Measurements from ENCODE around the gene APOC3.

Gene APOC3

DNA sequence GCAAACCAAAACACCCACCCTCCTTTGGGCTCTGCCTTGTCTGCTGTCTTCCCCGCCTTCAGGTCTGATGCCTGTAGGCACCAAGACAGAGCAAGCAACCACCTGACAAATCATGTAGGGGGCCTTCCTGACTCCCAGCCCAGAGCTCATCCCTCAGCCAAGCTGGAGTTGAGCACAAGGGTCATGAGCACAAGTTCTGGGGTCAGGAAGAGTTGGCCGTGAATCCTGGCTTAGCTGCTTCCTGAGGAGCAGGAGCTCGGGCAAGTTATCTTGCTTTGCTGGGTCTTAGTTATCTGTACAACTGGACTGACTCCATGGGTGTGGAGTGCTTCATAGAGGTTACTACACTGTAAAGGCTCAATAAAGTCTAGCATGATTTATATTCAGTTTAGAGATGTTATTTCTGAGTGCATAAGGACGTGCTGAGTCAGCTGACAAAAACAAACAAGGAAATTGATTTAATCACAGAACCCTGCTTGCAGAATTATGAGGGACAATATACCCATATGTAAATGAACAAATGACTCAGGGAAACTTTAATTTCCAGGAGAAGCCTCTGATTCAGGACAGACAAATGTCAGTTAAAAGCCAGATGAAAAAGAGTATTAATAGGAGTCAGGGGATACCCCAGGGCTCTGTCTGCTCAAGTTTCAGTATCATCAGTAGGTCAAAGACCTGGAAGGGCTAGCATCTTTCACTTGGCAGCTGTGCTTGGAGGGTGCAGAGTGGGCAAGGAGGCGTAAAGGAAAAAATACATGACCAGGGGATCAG, 22.7 kb downstream of the APOC3 start:
- peak; percentile 41 for DNase-seq

DNA sequence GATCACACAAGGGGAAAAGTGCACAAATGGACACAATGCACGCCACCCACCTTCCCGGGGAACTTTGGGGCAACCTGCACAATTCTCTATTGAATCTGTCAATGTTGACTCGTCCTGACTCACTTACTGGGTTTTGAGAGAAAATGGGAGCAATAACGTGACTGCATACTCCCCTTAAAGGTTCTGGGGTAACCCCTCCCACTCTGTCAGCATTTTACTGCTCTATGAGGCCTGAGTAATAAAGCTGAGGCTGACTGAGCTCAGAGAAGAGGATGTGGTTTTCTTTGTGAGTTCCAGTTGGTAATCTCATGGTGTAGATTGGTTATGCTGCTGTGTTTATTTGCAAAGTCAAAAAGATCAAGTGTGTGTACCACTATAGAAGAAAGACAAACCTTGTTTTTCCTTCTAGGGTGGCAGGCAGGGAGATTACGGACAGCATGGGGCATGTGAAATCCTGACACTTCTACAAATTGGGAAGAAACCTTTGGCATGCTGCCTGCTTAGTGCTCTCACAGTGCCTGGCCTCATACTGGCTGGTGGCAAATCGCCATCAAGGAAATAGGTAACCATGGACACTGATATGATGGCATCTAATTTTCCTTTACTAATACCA, 23.9 kb downstream of the APOC3 start:
- DNase-seq: peak; percentile 94

DNA sequence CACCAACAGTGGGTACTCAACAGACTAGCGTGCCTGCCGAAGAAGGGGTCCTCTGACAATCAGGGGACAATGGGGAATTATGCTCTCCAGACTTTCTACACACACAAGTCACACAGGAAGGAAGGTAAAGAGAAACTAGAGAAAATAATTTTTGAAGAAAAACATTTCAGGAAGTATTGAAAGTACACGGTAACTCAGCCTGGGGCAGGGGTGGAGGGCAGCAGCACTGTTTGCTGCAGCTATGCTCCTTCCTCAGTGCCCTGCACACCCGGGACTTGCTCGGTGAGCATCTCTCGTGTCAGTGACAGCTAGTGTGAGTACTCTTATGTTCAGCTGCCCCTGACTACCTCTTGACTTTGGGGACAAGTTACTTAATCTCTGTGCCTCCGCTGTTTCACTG, 25.7 kb downstream of the APOC3 start:
- DNase-seq: no peak

DNA sequence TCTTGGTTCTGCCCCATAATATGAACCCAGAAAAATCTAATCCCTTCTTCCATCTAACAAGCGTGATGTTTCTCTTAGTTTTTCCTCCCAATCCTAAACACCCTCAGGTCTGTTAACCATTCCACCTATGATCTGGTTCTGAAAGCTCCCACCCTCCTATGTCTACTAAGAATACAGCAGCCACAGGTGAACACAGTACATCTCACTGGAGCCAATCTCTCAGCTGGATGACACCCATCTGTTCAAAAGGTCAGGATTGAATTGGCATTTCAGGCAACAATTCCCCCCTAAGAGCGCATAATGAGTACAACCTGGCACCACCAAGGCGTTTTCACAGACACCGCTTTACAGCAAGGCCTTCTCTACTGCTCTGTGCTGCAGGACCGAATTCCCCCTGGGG, 26.7 kb downstream of the APOC3 start:
- DNase-seq: no peak

DNA sequence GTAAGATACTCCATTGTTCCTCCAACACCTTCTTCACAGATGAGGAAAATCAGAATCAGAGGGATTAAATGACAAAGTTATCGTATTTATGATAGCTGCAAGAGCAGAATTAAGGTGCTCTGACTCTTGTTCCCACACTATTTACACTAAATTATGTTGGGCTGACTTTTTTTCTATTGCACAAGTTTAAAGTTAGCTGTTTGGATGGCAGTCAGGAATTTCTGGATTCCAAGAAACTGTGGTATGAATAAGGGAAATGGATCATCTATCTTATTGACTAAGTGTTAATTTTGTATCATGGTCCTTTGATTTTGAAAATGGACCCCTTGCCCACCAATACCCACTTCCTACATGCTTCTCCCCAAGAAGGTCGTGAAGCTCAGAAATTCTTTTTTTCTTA, 27.6 kb downstream of the APOC3 start:
- no peak for DNase-seq

DNA sequence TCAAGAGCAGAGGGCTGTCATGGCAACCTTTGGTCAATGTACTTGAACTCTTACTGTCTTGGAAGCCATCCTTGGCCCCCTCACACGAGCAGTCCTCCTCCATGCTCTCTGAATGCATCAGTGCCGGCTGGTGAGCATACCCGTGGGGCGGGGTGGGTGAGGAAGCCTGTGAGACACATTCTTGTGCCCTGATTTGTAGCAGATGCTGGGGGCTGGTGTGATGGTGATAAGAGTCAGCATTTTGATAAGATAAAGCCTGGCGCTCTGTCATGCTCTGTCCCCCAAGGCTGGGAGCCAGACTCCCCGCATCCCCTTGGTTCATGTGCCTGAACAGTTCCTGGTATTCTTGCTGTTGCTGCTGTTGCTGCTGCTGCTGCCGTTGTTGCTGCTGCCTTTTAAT, 28.2 kb downstream of the APOC3 start:
- DNase-seq: no peak

DNA sequence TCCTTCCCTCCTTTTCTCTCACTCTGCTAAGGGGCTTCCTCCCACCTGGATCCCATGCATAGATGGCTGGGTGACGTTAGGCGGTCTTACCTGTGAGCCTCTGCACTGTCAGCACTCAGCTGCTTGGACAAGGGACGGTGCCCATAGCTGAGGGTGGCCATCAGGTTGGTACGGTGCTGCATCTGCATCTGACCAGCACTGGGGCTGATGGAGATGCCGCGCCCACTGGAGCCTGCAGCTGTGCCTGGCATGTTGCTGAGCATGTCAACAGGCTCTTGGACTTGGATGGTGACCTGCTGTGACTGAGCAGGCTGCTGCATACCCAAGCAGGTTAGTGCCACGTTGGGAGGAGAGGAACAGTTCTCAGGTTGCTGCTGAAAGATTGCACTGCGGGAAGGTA, 29.5 kb downstream of the APOC3 start:
- DNase-seq: no peak

DNA sequence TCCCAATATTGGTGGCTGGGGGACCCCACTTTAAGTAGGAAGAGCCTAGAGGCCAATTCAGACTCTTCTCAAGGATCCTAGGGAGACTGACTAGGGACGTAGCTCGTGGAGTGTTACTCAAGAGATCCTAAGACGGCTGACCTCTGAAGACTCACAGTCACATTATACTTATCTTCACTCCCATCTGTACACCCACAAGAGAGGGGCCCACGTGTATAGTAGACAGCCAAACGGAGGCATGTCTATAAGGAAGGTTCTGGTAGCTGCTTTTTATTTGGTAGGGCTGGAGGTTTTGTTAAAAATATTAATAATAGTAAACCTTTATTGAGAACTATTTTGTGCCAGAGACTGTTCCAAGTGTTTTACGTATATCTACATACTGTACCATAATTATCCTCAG, 30.6 kb downstream of the APOC3 start:
- DNase-seq: no peak

DNA sequence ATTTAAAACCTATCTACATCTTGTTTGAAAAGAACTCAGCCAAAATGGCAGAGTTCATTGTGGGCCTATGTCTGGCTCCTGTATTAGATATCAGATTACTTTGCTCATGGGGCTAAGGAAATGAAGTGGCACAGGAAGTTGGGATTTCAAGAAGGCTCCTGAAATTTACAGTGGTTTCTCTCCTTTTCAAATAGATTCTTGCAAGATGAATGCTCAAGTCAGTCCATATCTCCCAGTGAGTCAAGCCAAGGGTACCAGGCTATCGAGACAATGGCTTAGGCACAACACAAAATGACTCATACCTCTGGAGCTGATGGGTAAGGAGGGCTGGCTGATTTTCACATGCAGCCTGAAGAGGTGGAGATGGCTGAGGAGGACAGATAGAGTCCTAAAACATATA, 31.8 kb downstream of the APOC3 start:
- peak; percentile 28 for DNase-seq

DNA sequence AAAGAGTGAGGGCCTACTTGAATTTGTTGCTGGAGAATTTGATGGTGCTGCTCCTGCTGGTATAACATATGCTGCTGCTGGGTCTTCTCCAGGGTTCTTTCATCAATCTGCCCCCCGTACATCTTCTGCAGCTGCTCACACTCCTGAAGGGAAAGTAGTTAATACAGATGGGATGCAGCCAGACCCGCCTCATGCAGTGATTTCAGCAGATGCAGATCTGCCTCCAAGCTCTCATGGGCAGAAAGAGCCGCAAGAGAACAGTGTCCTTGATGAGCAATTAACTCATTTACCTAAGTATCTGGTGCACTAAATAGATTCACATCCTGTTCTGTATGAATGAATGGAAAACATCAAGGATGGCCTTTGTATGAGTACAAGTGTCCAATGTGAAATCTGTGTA, 32.5 kb downstream of the APOC3 start:
- DNase-seq: no peak

DNA sequence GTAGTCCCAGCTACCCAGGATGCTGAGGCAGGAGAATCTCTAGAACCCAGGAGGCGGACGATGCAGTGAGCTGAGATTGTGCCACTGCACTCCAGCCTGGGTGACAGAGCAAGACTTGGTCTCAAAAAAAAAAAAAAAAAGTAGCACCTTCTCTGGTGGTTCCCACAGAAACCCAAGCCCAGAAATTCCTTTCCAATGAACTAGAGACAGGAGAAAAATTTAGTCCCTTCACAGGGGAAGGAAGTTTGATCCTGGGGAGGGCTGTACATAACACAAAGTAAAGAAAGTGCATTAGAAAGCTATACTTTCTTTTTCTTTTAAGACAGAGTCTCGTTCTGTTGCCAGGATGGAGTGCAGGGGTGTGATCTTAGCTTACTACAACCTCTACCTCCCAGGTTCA, 33.2 kb downstream of the APOC3 start:
- no peak for DNase-seq

DNA sequence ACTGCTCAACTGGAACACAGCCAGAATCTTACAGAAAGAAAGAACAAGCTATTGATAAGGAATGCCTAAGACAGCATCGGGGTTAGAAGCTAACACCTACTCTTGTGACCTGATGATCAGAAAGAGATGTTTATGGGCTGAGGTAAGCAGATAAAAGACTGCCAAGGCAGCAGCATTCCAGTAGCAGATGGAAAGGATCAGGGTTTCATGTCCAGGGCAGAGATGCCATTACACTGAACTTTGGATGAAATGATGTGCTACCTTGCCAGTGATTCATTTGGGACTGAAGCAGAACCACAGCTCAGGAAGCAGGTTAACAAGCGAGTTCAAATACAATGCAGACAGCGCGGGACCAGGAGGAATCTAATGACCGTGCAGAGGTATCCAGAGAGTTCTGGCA, 34.8 kb downstream of the APOC3 start:
- no peak for DNase-seq

DNA sequence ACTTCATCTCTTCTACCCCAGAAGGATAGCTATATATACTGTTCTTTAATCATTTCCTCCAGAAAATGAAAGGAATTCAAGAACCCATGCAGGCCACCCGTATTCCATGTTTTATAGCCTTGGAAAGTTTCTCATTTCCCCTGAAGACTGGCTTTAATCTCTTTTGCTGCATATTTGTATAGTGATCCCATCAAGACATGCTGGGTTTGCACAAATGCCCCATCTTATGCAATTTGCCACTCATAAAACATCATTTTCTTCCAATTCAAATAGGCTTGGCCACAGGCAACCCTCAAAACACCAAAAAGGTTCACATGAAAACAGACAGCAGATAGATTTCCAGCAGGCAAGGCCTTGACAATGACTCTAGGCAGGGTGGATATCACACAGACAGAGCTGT, 36.0 kb downstream of the APOC3 start:
- DNase-seq: no peak

DNA sequence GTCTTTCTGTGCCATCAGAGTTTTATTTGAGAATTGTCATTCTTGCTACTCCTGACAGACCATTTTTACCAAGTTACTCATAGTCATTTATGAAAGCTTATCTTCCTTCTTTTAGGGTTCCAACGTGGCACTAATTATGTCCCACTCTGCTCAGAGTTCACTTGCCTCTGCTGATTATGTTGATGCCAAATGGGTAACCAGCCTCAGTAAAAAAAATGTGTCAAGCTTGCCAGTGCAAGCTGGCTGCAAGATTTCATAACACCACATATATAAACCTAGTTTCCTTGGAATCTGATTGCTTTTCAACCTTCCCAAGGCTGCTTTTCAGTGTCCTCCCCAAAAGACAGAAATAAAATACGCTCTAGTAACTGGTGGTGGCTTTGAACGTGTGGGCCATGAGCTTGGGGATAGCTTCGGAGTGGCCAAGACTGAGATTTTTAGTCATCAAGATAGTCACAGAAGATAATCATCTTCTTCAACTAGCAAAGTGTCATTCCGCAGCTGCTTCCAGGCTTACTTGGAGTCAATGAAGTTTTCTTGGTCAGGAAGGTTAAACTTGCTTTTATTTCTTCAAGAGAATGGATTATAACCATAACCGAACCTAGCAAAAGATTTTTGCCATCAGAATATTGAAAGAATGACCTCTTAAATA, 37.2 kb downstream of the APOC3 start:
- no peak for DNase-seq

DNA sequence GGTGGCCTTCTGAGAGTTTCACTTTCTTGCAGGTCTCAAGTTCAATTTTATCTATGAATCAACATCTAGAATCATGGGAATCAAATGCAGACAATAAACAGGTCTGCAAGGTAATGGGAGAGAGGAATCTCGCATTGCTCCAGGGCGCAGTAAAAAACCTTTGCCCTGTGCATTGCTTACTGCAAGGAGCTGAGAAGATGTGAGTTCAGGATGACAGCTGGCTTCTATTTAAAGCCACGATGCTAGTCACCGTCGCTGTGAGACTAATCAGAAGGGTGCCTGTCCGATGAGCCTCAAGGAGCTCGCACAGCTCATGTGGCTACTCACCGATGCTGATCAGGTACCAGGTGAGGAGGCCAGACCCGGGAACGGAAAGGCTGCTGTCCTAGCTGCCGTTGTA, 37.9 kb downstream of the APOC3 start:
- no peak for DNase-seq

DNA sequence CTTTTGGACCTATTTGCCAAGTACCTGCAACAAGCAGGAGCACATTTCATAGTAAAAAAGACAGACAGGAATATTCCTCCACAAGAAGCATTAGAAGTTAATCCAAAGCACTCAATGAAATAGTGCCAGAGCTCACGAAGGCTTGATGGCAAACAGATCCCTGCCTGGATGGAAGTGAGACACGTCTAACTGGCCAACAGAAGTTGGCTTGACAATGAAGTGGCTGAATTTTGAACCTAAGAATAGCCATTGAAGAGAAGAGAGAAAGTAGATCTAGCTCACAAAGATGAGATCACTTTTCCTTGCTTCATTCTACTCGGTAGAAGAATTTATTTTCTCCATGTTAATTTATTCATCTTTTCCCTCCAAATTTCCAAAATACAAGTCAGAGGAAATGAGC, 38.4 kb downstream of the APOC3 start:
- DNase-seq: no peak

DNA sequence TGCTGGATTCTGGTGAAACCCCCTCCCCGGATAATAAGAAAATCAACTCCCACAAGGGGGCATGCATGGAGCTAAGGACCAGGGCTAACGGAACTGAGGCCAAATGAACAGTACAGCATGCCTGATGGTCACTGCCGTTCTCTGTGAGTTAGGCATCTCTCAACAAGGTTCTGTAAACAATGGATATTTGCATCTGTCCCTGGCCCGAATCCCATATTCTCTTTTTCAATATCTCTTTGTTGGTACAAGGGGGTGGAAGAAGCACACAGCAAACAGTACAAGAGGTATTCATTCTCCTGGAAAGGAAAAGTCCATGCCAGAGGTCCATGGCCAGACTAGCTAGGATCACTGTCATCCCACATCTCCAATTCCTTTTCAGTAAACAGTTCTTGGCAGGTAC, 39.9 kb downstream of the APOC3 start:
- DNase-seq: no peak

DNA sequence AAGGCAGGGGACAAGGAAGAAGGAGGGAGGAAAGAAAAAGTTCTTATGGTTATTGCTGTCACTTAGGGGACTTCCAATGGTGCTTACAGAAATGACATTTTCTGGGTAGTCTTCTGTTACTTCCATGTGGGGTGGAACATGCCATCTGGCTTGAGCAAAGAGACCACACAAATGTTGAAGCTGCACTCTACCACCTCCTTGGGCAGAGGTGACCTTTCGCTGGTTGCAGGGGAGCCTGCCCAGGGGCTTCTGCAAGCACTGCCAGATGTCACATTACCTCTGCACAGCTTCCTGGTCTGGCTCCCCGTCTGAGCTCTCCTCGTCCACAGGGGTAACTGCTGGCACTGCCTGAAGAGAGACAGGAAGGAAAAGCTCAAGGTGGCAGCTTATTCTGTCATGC, 40.3 kb downstream of the APOC3 start:
- DNase-seq: peak; percentile 11

DNA sequence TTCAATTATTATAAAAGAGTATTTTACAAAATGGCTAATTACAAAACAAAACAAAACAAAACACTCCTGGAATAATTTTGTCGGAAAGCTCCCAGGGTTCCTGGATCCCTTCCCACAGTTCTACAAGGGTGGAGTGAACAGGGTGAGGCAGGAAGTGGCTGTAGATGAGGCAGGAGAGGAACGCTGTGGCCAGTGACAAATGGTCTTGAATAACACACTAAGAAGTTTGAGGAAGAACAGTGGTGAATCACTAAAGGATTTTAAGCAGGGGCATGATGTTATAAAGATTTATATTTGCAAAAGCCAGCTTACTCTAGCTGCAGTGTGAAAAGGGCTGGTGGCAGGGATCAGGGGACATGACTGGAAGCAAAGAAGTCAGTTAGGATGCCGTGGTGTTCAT, 41.5 kb downstream of the APOC3 start:
- DNase-seq: no peak

DNA sequence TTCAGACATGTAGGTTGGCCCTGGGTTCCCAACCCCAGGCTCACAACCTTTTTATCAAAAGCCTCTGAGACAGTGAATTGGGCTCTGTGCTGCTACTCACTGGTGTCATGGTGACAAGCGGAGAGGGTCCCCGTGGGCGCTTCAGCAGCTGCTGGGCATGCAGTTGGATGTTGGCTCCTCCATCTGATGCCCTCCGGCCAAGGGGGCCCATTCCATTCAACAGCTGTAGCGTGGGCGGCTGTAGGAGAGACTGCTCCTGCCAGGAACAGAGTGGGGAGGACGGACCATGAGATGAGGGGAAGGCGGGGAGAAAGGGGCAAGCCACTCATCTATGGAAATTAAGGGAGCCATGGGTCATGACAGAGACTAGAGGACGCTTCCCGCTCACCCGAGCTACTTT, 43.7 kb downstream of the APOC3 start:
- no peak for DNase-seq

DNA sequence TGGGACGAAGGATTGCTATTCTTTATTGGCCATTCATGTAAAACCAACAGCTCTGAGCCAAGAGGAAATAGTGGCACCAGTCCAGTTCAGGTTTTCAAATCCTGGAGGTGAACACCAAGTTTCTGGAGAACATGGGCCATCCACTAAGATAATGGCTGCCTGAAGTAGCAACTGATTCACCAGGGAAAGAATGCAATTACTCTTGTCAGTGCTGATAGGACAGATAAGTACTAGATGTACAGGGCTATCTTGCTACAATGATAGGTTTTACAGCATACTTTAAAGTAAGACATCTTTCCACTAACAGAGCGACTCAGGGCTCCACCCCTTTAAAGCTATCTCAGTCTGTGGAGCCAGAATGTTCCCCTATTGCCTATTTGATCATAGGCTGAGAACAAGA, 44.5 kb downstream of the APOC3 start:
- no peak for DNase-seq

DNA sequence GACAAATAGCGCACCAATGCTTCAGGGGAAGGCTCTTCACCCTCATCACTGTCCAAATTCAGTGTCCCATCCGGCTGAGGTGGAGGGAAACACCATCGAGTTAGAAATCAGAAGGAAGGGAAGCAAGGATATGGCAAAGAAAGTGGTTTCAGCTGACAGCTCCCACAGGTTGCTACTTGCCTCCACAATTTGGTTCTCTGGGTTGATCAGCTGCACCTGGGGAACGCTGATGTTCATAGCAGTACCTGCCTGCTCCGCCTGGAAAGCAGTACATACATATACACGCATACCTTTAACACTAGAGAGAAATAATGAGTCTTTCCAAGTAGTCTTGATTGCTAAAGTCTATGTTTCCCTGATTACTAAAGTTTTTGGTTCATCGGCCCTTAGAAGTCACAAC, 45.5 kb downstream of the APOC3 start:
- no peak for DNase-seq

DNA sequence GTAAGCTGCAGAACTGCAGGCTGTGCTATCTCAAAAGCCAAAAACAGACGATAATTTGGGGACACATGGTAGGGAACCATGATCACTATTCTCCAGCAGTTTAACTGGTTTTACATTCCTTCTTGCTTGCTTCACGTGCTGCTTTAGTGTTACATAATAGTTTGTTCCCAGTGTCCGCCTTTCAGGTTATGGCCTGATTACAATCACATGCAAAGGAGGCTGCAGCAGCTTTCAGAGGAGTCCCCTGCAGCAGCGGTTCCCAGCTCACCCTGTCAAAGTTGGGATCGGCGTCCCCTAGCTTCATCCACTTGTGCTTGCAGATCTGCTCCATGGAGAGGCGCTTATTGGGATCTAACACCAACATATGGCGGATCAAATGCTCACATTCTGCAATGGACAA, 46.9 kb downstream of the APOC3 start:
- DNase-seq: no peak

DNA sequence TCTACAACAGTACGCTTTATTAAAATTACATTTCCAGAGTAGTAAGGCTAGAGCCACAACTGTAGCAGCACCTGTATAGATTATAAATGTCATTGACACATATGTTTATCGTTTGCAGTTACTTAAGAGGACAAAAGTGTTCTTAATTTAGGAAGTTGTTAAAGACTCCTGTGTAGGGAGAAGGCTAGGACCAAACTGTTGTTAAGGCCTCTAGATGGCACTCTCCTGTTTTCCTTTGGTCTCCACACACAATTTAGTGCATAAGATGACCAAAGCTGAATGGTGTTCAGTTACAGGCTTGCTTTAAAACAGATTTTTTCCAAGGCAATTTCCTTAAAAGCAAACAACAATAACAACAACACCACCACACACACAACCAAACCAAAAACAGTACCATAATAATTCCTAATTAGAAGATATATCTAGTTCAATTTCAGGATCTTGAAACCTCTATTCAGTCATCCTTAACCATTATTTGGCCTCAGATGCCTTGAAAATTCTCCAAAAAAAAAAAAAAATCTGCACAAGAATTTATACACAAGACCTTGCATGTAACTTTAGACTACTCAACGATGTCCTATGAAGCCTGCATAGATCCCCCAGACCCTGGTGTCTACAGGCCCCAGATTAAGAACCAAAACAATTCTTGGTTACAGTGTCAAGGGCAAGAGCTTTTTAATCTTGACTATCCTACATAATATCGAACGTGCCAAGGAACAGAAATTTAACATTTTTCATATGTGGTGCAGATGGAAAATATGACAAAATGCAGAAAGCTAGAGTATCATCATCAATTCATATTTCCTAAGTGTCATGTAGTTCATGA, 50.3 kb downstream of the APOC3 start:
- peak; percentile 62 for DNase-seq
